Occipital lobe (tissue), 2 donors: ENCODE results near the gene GPRIN2. TPM values are rescaled to one million over a fixed set of nuclear protein-coding genes. Genes with fewer than 3 reads are reported as not detected.

Experiments
- DNase-seq: peaks from one replicate; lab custom pipeline; 2025; lab: John Stamatoyannopoulos, UW
- total RNA-seq: library from RNA; depleted of rRNA; stranded (reverse); fragments of >200 nt; gene quantifications from one replicate; pipeline ENCODE4 v1.2.3, GENCODE V29; 2014

The GPRIN2 gene
- total RNA-seq, 1 donor from 2014 or later, result 19.3 TPM

GRCh38 chr10:46549171-46550075 lies 7.0 kb downstream of the GPRIN2 start:
- DNase-seq, result no peak

- no peak for DNase-seq
Observed at GRCh38 chr10:46548498-46549090, 7.9 kb downstream of the GPRIN2 start.

GRCh38 chr10:46547541-46548497 lies 8.6 kb downstream of the GPRIN2 start:
- DNase-seq, result no peak

- no peak for DNase-seq
Observed at GRCh38 chr10:46546591-46547540, 9.6 kb downstream of the GPRIN2 start.

- DNase-seq, result no peak
Observed at GRCh38 chr10:46545861-46546590, 10.4 kb downstream of the GPRIN2 start.

- DNase-seq, result no peak
Observed at GRCh38 chr10:46544989-46545791, 11.3 kb downstream of the GPRIN2 start.

GRCh38 chr10:46543466-46544377 lies 12.7 kb downstream of the GPRIN2 start:
- no peak for DNase-seq

- DNase-seq, result no peak
Observed at GRCh38 chr10:46542567-46543465, 13.6 kb downstream of the GPRIN2 start.

GRCh38 chr10:46541735-46542566 lies 14.5 kb downstream of the GPRIN2 start:
- DNase-seq, result no peak

- DNase-seq, result no peak
Observed at GRCh38 chr10:46541017-46541661, 15.3 kb downstream of the GPRIN2 start.

- DNase-seq, result no peak
Observed at GRCh38 chr10:46540412-46541016, 15.9 kb downstream of the GPRIN2 start.

- no peak for DNase-seq
Observed at GRCh38 chr10:46539596-46540411, 16.7 kb downstream of the GPRIN2 start.

- no peak for DNase-seq
Observed at GRCh38 chr10:46538717-46539426, 17.6 kb downstream of the GPRIN2 start.
